CD8-positive, alpha-beta memory T cell (primary cell): ENCODE results near the gene THSD7A. TPM values are rescaled to one million over a fixed set of nuclear protein-coding genes. Genes with fewer than 3 reads are reported as not detected.

ENCODE experiments used
- CTCF ChIA-PET: fragments of 350-600 bp; sonication (Branson Sonifier 250); formaldehyde crosslinking; loops from one replicate; lab custom pipeline; 2021; ENCODE audit warnings: antibody characterized with exemption; lab: Charles Lee
- POLR2A ChIA-PET: fragments of 350-600 bp; sonication (Branson Sonifier 250); formaldehyde crosslinking; loops from one replicate; lab custom pipeline; 2021; ENCODE audit warnings: antibody characterized with exemption; lab: Charles Lee
- DNase-seq, 5 donors: peaks; one replicate each; pipeline versions ENCODE4 v3.0.0 to v3.0.0-alpha.2; 2020 to 2022; ENCODE audit warnings: mixed read lengths in 1 of 5
- H3K27ac ChIP-seq: one replicate; pipeline ENCODE4 v1.7.0; 2013; ENCODE audit warnings: low read depth, mild to moderate bottlenecking, low read length, moderate library complexity
- H3K27me3 ChIP-seq: 2 replicates; pipeline ENCODE4 v1.7.0; 2013; ENCODE audit warnings: low read length, mild to moderate bottlenecking; ENCODE audit not compliant: insufficient read depth, poor library complexity, severe bottlenecking
- H3K36me3 ChIP-seq: 2 replicates; pipeline ENCODE4 v1.7.0; 2013; ENCODE audit warnings: mild to moderate bottlenecking, low read length, moderate library complexity; ENCODE audit not compliant: insufficient read depth
- H3K4me1 ChIP-seq: 2 replicates; pipeline ENCODE4 v1.7.0; 2013; ENCODE audit warnings: mild to moderate bottlenecking, low read length, moderate library complexity; ENCODE audit not compliant: insufficient read depth
- H3K4me3 ChIP-seq: 2 replicates; pipeline ENCODE4 v1.7.0; 2013; ENCODE audit warnings: mild to moderate bottlenecking, low read length
- H3K9me3 ChIP-seq: 2 replicates; pipeline ENCODE4 v1.7.0; 2013; ENCODE audit warnings: mild to moderate bottlenecking, low read length
- H3K27ac Mint-ChIP-seq, 8 donors: one replicate each; pipeline ENCODE4 v1.8.0; 2020 to 2021; ENCODE audit warnings: mixed read lengths in 8 of 8, mild to moderate bottlenecking in 6 of 8, inconsistent platforms in 3 of 8, moderate library complexity in 3 of 8
- H3K27me3 Mint-ChIP-seq, 2 donors: one replicate each; pipeline ENCODE4 v1.8.0; 2020 to 2021; ENCODE audit warnings: mixed read lengths in 2 of 2, mild to moderate bottlenecking in 1 of 2, moderate library complexity in 1 of 2
- H3K36me3 Mint-ChIP-seq, 3 donors: one replicate each; pipeline ENCODE4 v1.8.0; 2020 to 2021; ENCODE audit warnings: mixed read lengths in 3 of 3, inconsistent platforms in 1 of 3, mild to moderate bottlenecking in 1 of 3
- H3K4me1 Mint-ChIP-seq, 3 donors: one replicate each; pipeline ENCODE4 v1.8.0; 2020 to 2021; ENCODE audit warnings: mixed read lengths in 3 of 3, inconsistent platforms in 1 of 3, mild to moderate bottlenecking in 1 of 3
- H3K4me3 Mint-ChIP-seq, 7 donors: one replicate each; pipeline ENCODE4 v1.8.0; 2020 to 2021; ENCODE audit warnings: mixed read lengths in 7 of 7, mild to moderate bottlenecking in 6 of 7, moderate library complexity in 4 of 7, inconsistent platforms in 2 of 7
- H3K9me3 Mint-ChIP-seq, 5 donors: one replicate each; pipeline ENCODE4 v1.8.0; 2020 to 2022; ENCODE audit warnings: mixed read lengths in 5 of 5, mild to moderate bottlenecking in 3 of 5, moderate library complexity in 2 of 5, inconsistent platforms in 1 of 5
- polyA plus RNA-seq: library from polyadenylated mRNA; unstranded; fragments of 300-500 nt; fragmentation: Illumina TruSeq; gene quantifications from one replicate; pipeline ENCODE4 v1.2.3, GENCODE V29; 2021
- total RNA-seq, 2 experiments: library from RNA; stranded (reverse); gene quantifications; one replicate each; pipeline ENCODE4 v1.2.3, GENCODE V29; 2021

THSD7A gene
- total and polyA plus RNA-seq, 3 experiments from 2014 or later = not detected

- DNase-seq = no peak
- no peak overlapping the region for H3K27ac Mint-ChIP-seq
- no peaks in the 10 kb centered on the region for H3K4me1 Mint-ChIP-seq
- Histone ChIP-seq H3K4me1 (no peaks in the 10 kb centered on the region), H3K9me3 (no peaks in the 10 kb centered on the region), H3K27me3 (no peaks in the 10 kb centered on the region), H3K4me3 (no peak overlapping the region), H3K36me3 (no peaks in the 10 kb centered on the region), H3K27ac (no peak overlapping the region)
- H3K36me3 Mint-ChIP-seq = no peaks in the 10 kb centered on the region
- H3K27me3 Mint-ChIP-seq = no peaks in the 10 kb centered on the region
- peaks cover 0 to 6% (median 2%) of the 10 kb centered on the region in 5 donors for H3K9me3 Mint-ChIP-seq
- POLR2A ChIA-PET = no interaction called here
- no peak overlapping the region for H3K4me3 Mint-ChIP-seq
- CTCF ChIA-PET = no interaction called here
Observed at GRCh38 chr7:11591943-11592342, 240.1 kb downstream of the THSD7A start.

- no peak for DNase-seq
- no peaks in the 10 kb centered on the region for H3K4me1 Mint-ChIP-seq
- H3K4me3 Mint-ChIP-seq = no peak overlapping the region
- peaks cover 0 to 6% (median 2%) of the 10 kb centered on the region in 5 donors for H3K9me3 Mint-ChIP-seq
- no peaks in the 10 kb centered on the region for H3K27me3 ChIP-seq
- H3K27me3 Mint-ChIP-seq = no peaks in the 10 kb centered on the region
- CTCF ChIA-PET = no interaction called here
- POLR2A ChIA-PET = no interaction called here
- no peak overlapping the region for H3K27ac Mint-ChIP-seq
- no peaks in the 10 kb centered on the region for H3K36me3 Mint-ChIP-seq
- H3K36me3 ChIP-seq = no peaks in the 10 kb centered on the region
- no peak overlapping the region for H3K4me3 ChIP-seq
- H3K4me1 ChIP-seq = no peaks in the 10 kb centered on the region
- no peaks in the 10 kb centered on the region for H3K9me3 ChIP-seq
- no peak overlapping the region for H3K27ac ChIP-seq
Observed at GRCh38 chr7:11591055-11591633, 240.9 kb downstream of the THSD7A start.

GRCh38 chr7:11589251-11589650 is 242.7 kb downstream of the THSD7A start:
- Histone ChIP-seq H3K4me1 (no peaks in the 10 kb centered on the region), H3K27ac (no peak overlapping the region), H3K9me3 (no peaks in the 10 kb centered on the region), H3K27me3 (no peaks in the 10 kb centered on the region), H3K4me3 (no peak overlapping the region), H3K36me3 (no peaks in the 10 kb centered on the region)
- peaks cover 0 to 6% (median 0%) of the 10 kb centered on the region in 5 donors for H3K9me3 Mint-ChIP-seq
- ChIA-PET CTCF (no interaction called here), POLR2A (no interaction called here)
- H3K36me3 Mint-ChIP-seq = no peaks in the 10 kb centered on the region
- no peaks in the 10 kb centered on the region for H3K27me3 Mint-ChIP-seq
- no peaks in the 10 kb centered on the region for H3K4me1 Mint-ChIP-seq
- H3K27ac Mint-ChIP-seq = no peak overlapping the region
- no peak for DNase-seq
- H3K4me3 Mint-ChIP-seq = no peak overlapping the region

GRCh38 chr7:11587814-11588213 is 244.2 kb downstream of the THSD7A start:
- Histone ChIP-seq H3K27me3 (no peaks in the 10 kb centered on the region), H3K9me3 (no peaks in the 10 kb centered on the region), H3K4me1 (no peaks in the 10 kb centered on the region), H3K4me3 (no peak overlapping the region), H3K27ac (no peak overlapping the region), H3K36me3 (no peaks in the 10 kb centered on the region)
- H3K27me3 Mint-ChIP-seq = no peaks in the 10 kb centered on the region
- H3K9me3 Mint-ChIP-seq = peaks cover 0 to 6% (median 0%) of the 10 kb centered on the region in 5 donors
- ChIA-PET CTCF (no interaction called here), POLR2A (no interaction called here)
- DNase-seq = no peak
- no peak overlapping the region for H3K4me3 Mint-ChIP-seq
- no peak overlapping the region for H3K27ac Mint-ChIP-seq
- H3K4me1 Mint-ChIP-seq = no peaks in the 10 kb centered on the region
- no peaks in the 10 kb centered on the region for H3K36me3 Mint-ChIP-seq

GRCh38 chr7:11587048-11587447 is 244.9 kb downstream of the THSD7A start:
- no peaks in the 10 kb centered on the region for H3K9me3 ChIP-seq
- H3K27ac ChIP-seq = no peak overlapping the region
- Mint-ChIP-seq H3K27me3 (no peaks in the 10 kb centered on the region), H3K4me1 (no peaks in the 10 kb centered on the region), H3K4me3 (no peak overlapping the region), H3K9me3 (peaks cover 0 to 6% (median 0%) of the 10 kb centered on the region in 5 donors), H3K27ac (no peak overlapping the region), H3K36me3 (no peaks in the 10 kb centered on the region)
- POLR2A ChIA-PET = no interaction called here
- H3K36me3 ChIP-seq = no peaks in the 10 kb centered on the region
- H3K27me3 ChIP-seq = no peaks in the 10 kb centered on the region
- no peaks in the 10 kb centered on the region for H3K4me1 ChIP-seq
- no peak for DNase-seq
- CTCF ChIA-PET = no interaction called here
- H3K4me3 ChIP-seq = no peak overlapping the region

GRCh38 chr7:11584406-11585031 is 247.5 kb downstream of the THSD7A start:
- H3K36me3 ChIP-seq = no peaks in the 10 kb centered on the region
- ChIA-PET POLR2A (no interaction called here), CTCF (no interaction called here)
- H3K27me3 Mint-ChIP-seq = no peaks in the 10 kb centered on the region
- H3K9me3 ChIP-seq = no peaks in the 10 kb centered on the region
- no peak for DNase-seq
- H3K4me3 Mint-ChIP-seq = no peak overlapping the region
- H3K36me3 Mint-ChIP-seq = no peaks in the 10 kb centered on the region
- no peak overlapping the region for H3K27ac ChIP-seq
- no peaks in the 10 kb centered on the region for H3K4me1 ChIP-seq
- no peak overlapping the region for H3K4me3 ChIP-seq
- no peak overlapping the region for H3K27ac Mint-ChIP-seq
- peaks cover 0 to 6% (median 0%) of the 10 kb centered on the region in 5 donors for H3K9me3 Mint-ChIP-seq
- H3K4me1 Mint-ChIP-seq = no peaks in the 10 kb centered on the region
- H3K27me3 ChIP-seq = no peaks in the 10 kb centered on the region

- DNase-seq = no peak
- H3K9me3 ChIP-seq = no peaks in the 10 kb centered on the region
- no peak overlapping the region for H3K4me3 ChIP-seq
- no peaks in the 10 kb centered on the region for H3K4me1 Mint-ChIP-seq
- no peaks in the 10 kb centered on the region for H3K36me3 ChIP-seq
- no peaks in the 10 kb centered on the region for H3K27me3 Mint-ChIP-seq
- H3K9me3 Mint-ChIP-seq = no peaks in the 10 kb centered on the region
- ChIA-PET POLR2A (no interaction called here), CTCF (no interaction called here)
- no peaks in the 10 kb centered on the region for H3K27me3 ChIP-seq
- H3K4me1 ChIP-seq = no peaks in the 10 kb centered on the region
- H3K27ac ChIP-seq = no peak overlapping the region
- no peak overlapping the region for H3K27ac Mint-ChIP-seq
- no peak overlapping the region for H3K4me3 Mint-ChIP-seq
- no peaks in the 10 kb centered on the region for H3K36me3 Mint-ChIP-seq
Observed at GRCh38 chr7:11579141-11579540, 252.9 kb downstream of the THSD7A start.

GRCh38 chr7:11576310-11576709 is 255.7 kb downstream of the THSD7A start:
- no peaks in the 10 kb centered on the region for H3K36me3 Mint-ChIP-seq
- DNase-seq = no peak
- POLR2A ChIA-PET = no interaction called here
- H3K4me3 Mint-ChIP-seq = no peak overlapping the region
- no peaks in the 10 kb centered on the region for H3K9me3 ChIP-seq
- no peaks in the 10 kb centered on the region for H3K4me1 Mint-ChIP-seq
- no peaks in the 10 kb centered on the region for H3K36me3 ChIP-seq
- H3K27ac Mint-ChIP-seq = no peak overlapping the region
- no peaks in the 10 kb centered on the region for H3K4me1 ChIP-seq
- no peak overlapping the region for H3K4me3 ChIP-seq
- no peaks in the 10 kb centered on the region for H3K27me3 ChIP-seq
- no peaks in the 10 kb centered on the region for H3K27me3 Mint-ChIP-seq
- H3K9me3 Mint-ChIP-seq = no peaks in the 10 kb centered on the region
- CTCF ChIA-PET = no interaction called here
- no peak overlapping the region for H3K27ac ChIP-seq
